HEK293 (cell line): Measurements from ENCODE around the gene CRIP1.

Experiments used
- CTCF ChIA-PET: fragments of 350-600 bp; formaldehyde crosslinking; extraction: SDS; loops from one replicate; lab custom pipeline; 2021; ENCODE audit warnings: antibody characterized with exemption; lab: Yijun Ruan, JAX
- POLR2A ChIA-PET: fragments of 300-600 bp; formaldehyde crosslinking; extraction: SDS; loops from one replicate; lab custom pipeline; 2020; ENCODE audit warnings: antibody characterized with exemption, inconsistent platforms; lab: Yijun Ruan, JAX
- H3K27ac ChIP-seq: fragments of 200-500 bp; sonication (Bioruptor generic); 2 replicates; pipeline ENCODE4 v1.5.1; 2014; ENCODE audit warnings: low read depth, low read length, control low read depth, inconsistent platforms; ENCODE audit errors: extremely low read depth
- H3K36me3 ChIP-seq, 2 experiments: fragments of 200-500 bp in 1 of 2; sonication (Bioruptor generic) in 1 of 2; 1 replicate in 1 of 2; 2 replicates in 1 of 2; pipeline ENCODE4 v1.5.1; 2014 to 2017; ENCODE audit warnings: inconsistent platforms in 2 of 2, low read length in 2 of 2; ENCODE audit not compliant: control insufficient read depth in 2 of 2, insufficient read depth in 1 of 2
- H3K4me1 ChIP-seq: fragments of 200-500 bp; sonication (Bioruptor generic); 2 replicates; pipeline ENCODE4 v1.5.1; 2014; ENCODE audit warnings: mild to moderate bottlenecking, low read length, inconsistent platforms; ENCODE audit not compliant: control insufficient read depth, insufficient read depth
- H3K4me3 ChIP-seq: 2 replicates; pipeline ENCODE4 v1.5.1; 2011; ENCODE audit warnings: low read depth, mild to moderate bottlenecking, control low read depth, low read length, moderate library complexity
- H3K9me3 ChIP-seq: fragments of 200-500 bp; sonication (Bioruptor generic); 2 replicates; pipeline ENCODE4 v1.5.1; 2014; ENCODE audit warnings: low read depth, low read length, inconsistent platforms; ENCODE audit not compliant: control insufficient read depth, insufficient read depth
- EGR2 ChIP-seq: fragments of 450-650 bp; formaldehyde crosslinking; IDR thresholded peaks from 2 replicates; pipeline ENCODE4 v1.5.1; 2016; ENCODE audit warnings: low read depth, missing biosample characterization, missing genetic modification characterization
- FEZF1 ChIP-seq: fragments of 450-650 bp; formaldehyde crosslinking; IDR thresholded peaks from 2 replicates; pipeline ENCODE4 v1.5.1; 2016; ENCODE audit warnings: missing biosample characterization, missing genetic modification characterization
- GLI4 ChIP-seq: fragments of 450-650 bp; formaldehyde crosslinking; IDR thresholded peaks from 2 replicates; pipeline ENCODE4 v1.5.1; 2016; ENCODE audit warnings: missing biosample characterization, missing genetic modification characterization
- HOXC10 ChIP-seq: sonication (generic); formaldehyde crosslinking; IDR thresholded peaks from 2 replicates; pipeline ENCODE4 v1.8.1; 2023; ENCODE audit warnings: mild to moderate bottlenecking, missing genetic modification reagents
- KLF1 ChIP-seq: fragments of 450-650 bp; formaldehyde crosslinking; IDR thresholded peaks from 2 replicates; pipeline ENCODE4 v1.5.1; 2016; ENCODE audit warnings: missing biosample characterization, missing genetic modification characterization
- KLF8 ChIP-seq: fragments of 450-650 bp; formaldehyde crosslinking; IDR thresholded peaks from 2 replicates; pipeline ENCODE4 v1.5.1; 2016; ENCODE audit warnings: missing biosample characterization, missing genetic modification characterization
- KLF9 ChIP-seq: fragments of 450-650 bp; formaldehyde crosslinking; IDR thresholded peaks from 2 replicates; pipeline ENCODE4 v1.5.1; 2016; ENCODE audit warnings: missing biosample characterization, missing genetic modification characterization, low read depth
- REPIN1 ChIP-seq: fragments of 450-650 bp; formaldehyde crosslinking; IDR thresholded peaks from 2 replicates; pipeline ENCODE4 v1.5.1; 2017; ENCODE audit warnings: missing biosample characterization, missing genetic modification characterization, low read depth
- SCRT2 ChIP-seq: fragments of 450-650 bp; formaldehyde crosslinking; IDR thresholded peaks from 2 replicates; pipeline ENCODE4 v1.5.1; 2016; ENCODE audit warnings: missing biosample characterization, missing genetic modification characterization
- SP3 ChIP-seq: fragments of 450-650 bp; formaldehyde crosslinking; IDR thresholded peaks from 2 replicates; pipeline ENCODE4 v1.5.1; 2016; ENCODE audit warnings: missing biosample characterization, missing genetic modification characterization
- ZIC2 ChIP-seq: fragments of 450-650 bp; formaldehyde crosslinking; IDR thresholded peaks from 2 replicates; pipeline ENCODE4 v1.5.1; 2016; ENCODE audit warnings: missing biosample characterization, missing genetic modification characterization
- ZNF302 ChIP-seq: fragments of 450-650 bp; formaldehyde crosslinking; IDR thresholded peaks from 2 replicates; pipeline ENCODE4 v1.5.1; 2016; ENCODE audit warnings: missing biosample characterization, missing genetic modification characterization, low read depth
- ZNF391 ChIP-seq: fragments of 450-650 bp; formaldehyde crosslinking; IDR thresholded peaks from 2 replicates; pipeline ENCODE4 v1.5.1; 2016; ENCODE audit warnings: low read depth, missing biosample characterization, missing genetic modification characterization, borderline replicate concordance
- ZNF473 ChIP-seq: fragments of 450-650 bp; formaldehyde crosslinking; IDR thresholded peaks from 2 replicates; pipeline ENCODE4 v1.5.1; 2017; ENCODE audit warnings: missing biosample characterization, missing genetic modification characterization
- ZNF48 ChIP-seq: fragments of 450-650 bp; formaldehyde crosslinking; IDR thresholded peaks from 2 replicates; pipeline ENCODE4 v1.5.1; 2016; ENCODE audit warnings: missing biosample characterization, missing genetic modification characterization
- ZNF501 ChIP-seq: fragments of 450-650 bp; formaldehyde crosslinking; IDR thresholded peaks from 2 replicates; pipeline ENCODE4 v1.5.1; 2016; ENCODE audit warnings: missing biosample characterization, missing genetic modification characterization
- ZNF561 ChIP-seq: fragments of 450-650 bp; IDR thresholded peaks from 2 replicates; pipeline ENCODE4 v1.5.1; 2018; ENCODE audit warnings: missing biosample characterization, missing genetic modification characterization, borderline replicate concordance
- ZNF610 ChIP-seq: fragments of 450-650 bp; formaldehyde crosslinking; IDR thresholded peaks from 2 replicates; pipeline ENCODE4 v1.5.1; 2016; ENCODE audit warnings: missing biosample characterization, missing genetic modification characterization, borderline replicate concordance
- ZNF658 ChIP-seq: fragments of 450-650 bp; formaldehyde crosslinking; IDR thresholded peaks from 2 replicates; pipeline ENCODE4; 2016; ENCODE audit warnings: missing biosample characterization, missing genetic modification characterization
- ZNF701 ChIP-seq: fragments of 450-650 bp; formaldehyde crosslinking; IDR thresholded peaks from 2 replicates; pipeline ENCODE4 v1.5.1; 2016; ENCODE audit warnings: missing biosample characterization, missing genetic modification characterization
- ZNF707 ChIP-seq: fragments of 450-650 bp; formaldehyde crosslinking; IDR thresholded peaks from 2 replicates; pipeline ENCODE4 v1.5.1; 2016; ENCODE audit warnings: missing biosample characterization, missing genetic modification characterization
- TF ChIP-seq, protein P1 (sequence below): fragments of 450-650 bp; formaldehyde crosslinking; IDR thresholded peaks from 2 replicates; pipeline ENCODE4; 2016; ENCODE audit warnings: missing biosample characterization, missing genetic modification characterization
- TF ChIP-seq, protein P2 (sequence below): fragments of 450-650 bp; formaldehyde crosslinking; IDR thresholded peaks from 2 replicates; pipeline ENCODE4 v1.5.1; 2016; ENCODE audit warnings: missing biosample characterization, missing genetic modification characterization

Gene CRIP1, protein sequence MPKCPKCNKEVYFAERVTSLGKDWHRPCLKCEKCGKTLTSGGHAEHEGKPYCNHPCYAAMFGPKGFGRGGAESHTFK

GRCh38 chr14:105486163-105486973 is at the start of gene CRIP1:
Gene CRIP1, plus strand, starts transcription at chr14:105486886. Its CDS starts 374 bp downstream, at chr14:105487260.
- TF ChIP-seq KLF8 (tag by site-specific recombination) = peak; percentile 44
- TF ChIP-seq ZNF48 (tag by site-specific recombination) = no peak
- no peak for TF ChIP-seq GLI4 (tag by site-specific recombination)
- TF ChIP-seq ZNF391 (tag by site-specific recombination) = no peak
- peak; percentile 2; the same call in 1 of the 2 replicates for TF ChIP-seq EGR2 (tag by site-specific recombination)
- Histone ChIP-seq H3K36me3 (no peaks in the 10 kb centered on the region), H3K4me3 (no peak within 1 kb of the TSS), H3K4me1 (peaks cover 10% of the 10 kb centered on the region), H3K9me3 (no peaks in the 10 kb centered on the region), H3K27ac (no peak within 1 kb of the TSS)
- ChIA-PET POLR2A (no interaction called here), CTCF (interaction anchor here (0.6 to 1.7 kb wide), 5 partner anchors 15 to 475 kb away, joined by 3 to 4 read pairs (median 4); no protein-coding TSS in a partner anchor)

DNA sequence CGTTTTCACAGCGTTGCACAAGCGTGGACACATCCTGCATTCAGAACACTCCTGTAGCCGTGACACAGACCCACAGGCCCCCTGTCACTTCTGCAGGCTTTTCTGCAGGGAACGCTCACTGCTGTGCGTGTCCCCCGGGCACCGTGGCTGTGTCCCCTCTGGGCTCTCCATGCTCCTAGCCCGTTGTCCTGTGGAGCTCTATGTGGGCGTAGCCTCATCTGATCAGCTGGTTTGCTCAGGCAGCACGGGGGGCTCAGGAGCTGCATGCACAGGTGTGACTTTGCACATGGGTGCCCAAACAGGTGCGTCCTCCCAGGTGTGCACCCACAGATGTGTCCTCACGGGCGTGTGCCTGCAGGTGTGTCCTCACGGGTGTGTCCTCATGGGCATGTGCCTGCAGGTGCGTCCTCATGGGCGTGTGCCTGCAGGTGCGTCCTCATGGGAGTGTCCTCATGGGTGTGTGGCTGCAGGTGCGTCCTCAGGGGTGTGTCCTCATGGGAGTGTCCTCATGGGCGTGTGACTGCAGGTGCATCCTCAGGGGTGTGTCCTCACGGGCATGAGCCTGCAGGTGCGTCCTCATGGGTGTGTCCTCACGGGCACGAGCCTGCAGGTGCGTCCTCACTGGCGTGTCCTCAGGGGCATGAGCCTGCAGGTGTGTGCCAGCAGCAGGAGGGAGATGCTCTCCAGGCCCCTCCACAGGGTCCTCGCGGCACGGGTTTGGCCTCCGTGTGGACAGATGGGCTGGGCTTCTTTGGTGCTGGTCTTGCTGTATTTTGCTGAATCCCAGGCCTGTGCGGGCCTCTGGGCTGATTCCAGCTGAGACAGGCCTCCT is 49.6 kb upstream of the CRIP1 start:
- H3K4me3 ChIP-seq = no peak overlapping the region
- TF ChIP-seq REPIN1 (tag by site-specific recombination) = no peak
- peak; percentile 71 for TF ChIP-seq KLF8 (tag by site-specific recombination)
- TF ChIP-seq KLF9 = 0 out of 2 replicates have a peak, but pooled peaks have one; percentile 31
- TF ChIP-seq KLF1 = peak; percentile 95
- H3K36me3 ChIP-seq = peaks cover 0 to 58% of the 10 kb centered on the region in 2 experiments; a peak in 2 of 3 replicates
- ChIA-PET CTCF (no interaction called here), POLR2A (no interaction called here)
- no peaks in the 10 kb centered on the region for H3K9me3 ChIP-seq
- no peak overlapping the region for H3K27ac ChIP-seq
- H3K4me1 ChIP-seq = no peaks in the 10 kb centered on the region

DNA sequence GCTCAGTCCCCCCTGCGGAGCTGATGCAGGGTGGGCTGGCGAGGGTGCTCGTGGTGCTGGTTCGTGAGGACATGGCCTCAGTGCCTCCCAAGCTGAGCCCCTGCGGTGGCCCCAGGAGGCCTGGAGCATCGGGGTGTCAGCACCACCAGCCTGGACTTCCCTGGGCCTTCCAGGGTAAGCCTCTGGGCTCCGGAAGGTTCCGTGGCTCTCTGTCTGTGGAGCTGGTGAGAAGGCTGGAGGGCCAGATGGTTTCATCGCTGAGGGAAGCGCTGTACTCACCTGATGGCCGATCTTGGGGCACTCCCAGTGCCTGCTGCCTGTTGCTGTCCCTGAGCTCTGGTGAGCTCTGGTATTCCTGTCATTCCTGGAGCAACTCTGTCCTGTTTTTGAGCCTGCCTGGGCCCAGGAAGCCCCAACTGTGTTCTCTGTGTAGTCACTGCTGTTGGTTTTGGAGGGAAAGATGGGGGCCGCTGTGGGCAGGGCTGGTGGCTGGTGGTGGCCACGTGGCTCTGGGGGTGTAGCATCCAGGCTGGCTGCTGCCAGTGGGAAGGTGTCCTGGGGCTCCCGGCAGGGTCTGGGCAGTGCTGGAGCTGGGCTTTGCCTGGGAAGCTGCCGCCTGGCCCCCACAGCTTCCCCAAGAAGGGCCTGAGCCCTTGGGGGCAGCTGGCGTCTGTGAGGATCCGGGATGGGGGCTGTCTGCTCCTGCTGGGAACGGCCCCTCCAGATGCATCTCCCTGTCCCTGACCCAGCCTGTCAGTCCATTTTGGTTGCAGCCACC is 48.8 kb upstream of the CRIP1 start:
- H3K27ac ChIP-seq = no peak overlapping the region
- ChIA-PET CTCF (no interaction called here), POLR2A (no interaction called here)
- no peak overlapping the region for H3K4me3 ChIP-seq
- no peaks in the 10 kb centered on the region for H3K4me1 ChIP-seq
- no peaks in the 10 kb centered on the region for H3K9me3 ChIP-seq
- peaks cover 0 to 66% of the 10 kb centered on the region in 2 experiments; a peak in 2 of 3 replicates for H3K36me3 ChIP-seq
- TF ChIP-seq SP3 (tag by site-specific recombination) (no peak), ZNF701 (no peak), FEZF1 (tag by site-specific recombination) (no peak), ZIC2 (tag by site-specific recombination) (peak; percentile 55; the same call in 1 of the 2 replicates), KLF1 (no peak), SCRT2 (peak; percentile 60), HOXC10 (no peak)

GRCh38 chr14:105439179-105439578 is 47.5 kb upstream of the CRIP1 start:
- POLR2A ChIA-PET = no interaction called here
- Histone ChIP-seq H3K27ac (no peak overlapping the region), H3K36me3 (peaks cover 0 to 69% of the 10 kb centered on the region in 2 experiments; a peak in 2 of 3 replicates), H3K9me3 (no peaks in the 10 kb centered on the region), H3K4me1 (no peaks in the 10 kb centered on the region), H3K4me3 (no peak overlapping the region)
- CTCF ChIA-PET = no interaction called here
- TF ChIP-seq, protein P1, sequence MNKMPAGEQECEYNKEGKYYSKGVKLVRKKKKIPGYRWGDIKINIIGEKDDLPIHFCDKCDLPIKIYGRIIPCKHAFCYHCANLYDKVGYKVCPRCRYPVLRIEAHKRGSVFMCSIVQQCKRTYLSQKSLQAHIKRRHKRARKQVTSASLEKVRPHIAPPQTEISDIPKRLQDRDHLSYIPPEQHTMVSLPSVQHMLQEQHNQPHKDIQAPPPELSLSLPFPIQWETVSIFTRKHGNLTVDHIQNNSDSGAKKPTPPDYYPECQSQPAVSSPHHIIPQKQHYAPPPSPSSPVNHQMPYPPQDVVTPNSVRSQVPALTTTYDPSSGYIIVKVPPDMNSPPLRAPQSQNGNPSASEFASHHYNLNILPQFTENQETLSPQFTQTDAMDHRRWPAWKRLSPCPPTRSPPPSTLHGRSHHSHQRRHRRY (tag by site-specific recombination) = no peak
- TF ChIP-seq ZNF302 (tag by site-specific recombination) = no peak
- no peak for TF ChIP-seq ZNF610 (tag by site-specific recombination)
- TF ChIP-seq, protein P2, sequence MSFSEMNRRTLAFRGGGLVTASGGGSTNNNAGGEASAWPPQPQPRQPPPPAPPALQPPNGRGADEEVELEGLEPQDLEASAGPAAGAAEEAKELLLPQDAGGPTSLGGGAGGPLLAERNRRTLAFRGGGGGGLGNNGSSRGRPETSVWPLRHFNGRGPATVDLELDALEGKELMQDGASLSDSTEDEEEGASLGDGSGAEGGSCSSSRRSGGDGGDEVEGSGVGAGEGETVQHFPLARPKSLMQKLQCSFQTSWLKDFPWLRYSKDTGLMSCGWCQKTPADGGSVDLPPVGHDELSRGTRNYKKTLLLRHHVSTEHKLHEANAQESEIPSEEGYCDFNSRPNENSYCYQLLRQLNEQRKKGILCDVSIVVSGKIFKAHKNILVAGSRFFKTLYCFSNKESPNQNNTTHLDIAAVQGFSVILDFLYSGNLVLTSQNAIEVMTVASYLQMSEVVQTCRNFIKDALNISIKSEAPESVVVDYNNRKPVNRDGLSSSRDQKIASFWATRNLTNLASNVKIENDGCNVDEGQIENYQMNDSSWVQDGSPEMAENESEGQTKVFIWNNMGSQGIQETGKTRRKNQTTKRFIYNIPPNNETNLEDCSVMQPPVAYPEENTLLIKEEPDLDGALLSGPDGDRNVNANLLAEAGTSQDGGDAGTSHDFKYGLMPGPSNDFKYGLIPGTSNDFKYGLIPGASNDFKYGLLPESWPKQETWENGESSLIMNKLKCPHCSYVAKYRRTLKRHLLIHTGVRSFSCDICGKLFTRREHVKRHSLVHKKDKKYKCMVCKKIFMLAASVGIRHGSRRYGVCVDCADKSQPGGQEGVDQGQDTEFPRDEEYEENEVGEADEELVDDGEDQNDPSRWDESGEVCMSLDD (tag by site-specific recombination) = no peak
- TF ChIP-seq ZNF501 (tag by site-specific recombination) = no peak
- TF ChIP-seq ZNF473 (tag by site-specific recombination) = no peak
- no peak for TF ChIP-seq ZNF658 (tag by site-specific recombination)
- TF ChIP-seq ZNF561 (tag by site-specific recombination) = no peak
- TF ChIP-seq ZNF707 (tag by site-specific recombination) = no peak
